CD4-positive, alpha-beta T cell (primary cell): ENCODE results near the gene RNF186. TPM values are rescaled to one million over a fixed set of nuclear protein-coding genes. Genes with fewer than 3 reads are reported as not detected.

Experiments used
- ATAC-seq: fragments of 200-7000 bp; cut with Tn5 transposase; one replicate; pipeline ENCODE4 v1.10.0; 2022; ENCODE audit warnings: mild to moderate bottlenecking; ENCODE audit not compliant: poor library complexity
- CTCF ChIA-PET: fragments of 350-600 bp; sonication (Branson Sonifier 250); formaldehyde crosslinking; loops from one replicate; lab custom pipeline; 2021; ENCODE audit warnings: antibody characterized with exemption, inconsistent platforms; lab: Charles Lee
- POLR2A ChIA-PET: fragments of 350-600 bp; sonication (Branson Sonifier 250); formaldehyde crosslinking; loops from one replicate; lab custom pipeline; 2021; ENCODE audit warnings: antibody characterized with exemption, inconsistent platforms; lab: Charles Lee
- DNase-seq, 14 experiments: peaks; one replicate each; pipeline ENCODE4 v3.0.0-alpha.2; 2013 to 2020; ENCODE audit warnings: mixed read lengths in 2 of 14
- H3K27ac ChIP-seq, 2 donors: one replicate each; pipeline versions ENCODE4 v1.5.1 to v1.7.0; 2013; ENCODE audit warnings: low read length in 2 of 2, low read depth in 1 of 2, mild to moderate bottlenecking in 1 of 2
- H3K27me3 ChIP-seq, 2 experiments: 1 replicate in 1 of 2; 2 replicates in 1 of 2; pipeline versions ENCODE4 v1.6.1 to v1.7.0; 2013; ENCODE audit warnings: low read length in 2 of 2, control low read depth in 1 of 2, mild to moderate bottlenecking in 1 of 2, moderate library complexity in 1 of 2; ENCODE audit not compliant: insufficient read depth in 2 of 2, control insufficient read depth in 1 of 2
- H3K36me3 ChIP-seq: one replicate; pipeline ENCODE4 v1.6.1; 2013; ENCODE audit warnings: low read length, control low read depth; ENCODE audit not compliant: insufficient read depth
- H3K4me1 ChIP-seq: one replicate; pipeline ENCODE4 v1.6.1; 2013; ENCODE audit warnings: low read length, control low read depth; ENCODE audit not compliant: insufficient read depth
- H3K4me3 ChIP-seq: one replicate; pipeline ENCODE4 v1.5.1; 2013; ENCODE audit warnings: mild to moderate bottlenecking, low read length, moderate library complexity
- H3K9me3 ChIP-seq, 2 experiments: 1 replicate in 1 of 2; 2 replicates in 1 of 2; pipeline versions ENCODE4 v1.6.1 to v1.7.0; 2013; ENCODE audit warnings: low read length in 2 of 2, mild to moderate bottlenecking in 2 of 2, control low read depth in 1 of 2, moderate library complexity in 1 of 2; ENCODE audit not compliant: control insufficient read depth in 1 of 2, insufficient read depth in 1 of 2
- H3K27ac Mint-ChIP-seq: one replicate; pipeline ENCODE4 v1.8.0; 2020; ENCODE audit warnings: mixed read lengths
- H3K27me3 Mint-ChIP-seq: one replicate; pipeline ENCODE4 v1.8.0; 2021; ENCODE audit warnings: mixed read lengths
- H3K36me3 Mint-ChIP-seq: one replicate; pipeline ENCODE4 v1.8.0; 2021; ENCODE audit warnings: low read depth, mixed read lengths
- H3K4me1 Mint-ChIP-seq: one replicate; pipeline ENCODE4 v1.8.0; 2021; ENCODE audit warnings: low read depth, mixed read lengths
- H3K4me3 Mint-ChIP-seq: one replicate; pipeline ENCODE4 v1.8.0; 2020; ENCODE audit warnings: mild to moderate bottlenecking, mixed read lengths
- H3K9me3 Mint-ChIP-seq: one replicate; pipeline ENCODE4 v1.8.0; 2020; ENCODE audit warnings: mixed read lengths
- intact Hi-C, 2 experiments: fragments of 100-400 bp; cut with DNase I in 1 of 2; cut with micrococcal nuclease in 1 of 2; formaldehyde crosslinking; loops; one replicate each; pipeline versions ENCODE4 v1.15.1 to v1.9.0; 2023 to 2025; cut with DNase I, micrococcal nuclease
- total RNA-seq, 174 experiments: library from RNA in 2 of 174; stranded (reverse) in 2 of 174; gene quantifications; one replicate each; pipeline ENCODE4 v1.2.3 and lab custom pipeline; 2021 to 2026
- TF ChIP-seq, protein P1 (sequence below): fragments of 200-600 bp; IDR thresholded peaks from one replicate; pipeline ENCODE4 v1.8.0; 2022; ENCODE audit warnings: antibody characterized with exemption, mild to moderate bottlenecking

Gene RNF186
- total RNA-seq, 2 experiments from 2014 or later = not detected

DNA sequence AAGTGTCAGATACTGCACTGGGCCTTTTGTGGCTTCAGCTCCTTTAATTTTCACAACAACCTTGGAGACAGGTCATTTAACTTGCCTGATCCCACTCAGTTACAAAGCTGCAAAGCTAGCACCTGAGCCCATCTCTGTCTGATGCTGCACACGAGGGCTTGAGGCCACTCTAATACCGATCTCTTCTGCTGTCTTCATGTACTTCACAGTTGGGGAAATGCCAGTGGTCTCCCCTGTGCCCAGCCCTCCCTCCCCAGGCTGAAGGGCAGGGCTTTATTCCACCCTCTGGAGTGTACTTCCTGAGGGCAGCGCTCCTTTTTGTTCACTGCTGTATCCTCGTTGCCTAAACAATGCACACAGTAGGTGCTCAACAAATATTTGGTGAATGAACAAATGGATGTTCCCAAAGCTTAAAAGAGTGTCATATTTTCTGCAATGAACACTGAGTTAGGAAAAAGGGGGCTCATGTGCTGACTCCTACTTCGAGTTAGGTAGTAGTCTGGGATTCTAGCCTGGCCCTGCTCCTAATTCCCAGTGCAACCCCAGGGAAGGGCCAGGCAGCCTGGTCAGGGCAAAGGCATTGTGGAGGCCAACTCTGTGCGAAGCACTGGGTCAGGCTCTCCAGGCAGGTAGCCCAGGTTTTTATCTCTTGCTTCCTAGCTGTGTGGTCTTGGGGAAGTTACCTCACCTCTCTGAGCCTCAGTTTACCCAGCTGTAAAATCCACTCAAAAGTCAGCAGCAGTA is 16.4 kb downstream of the RNF186 start:
- peak overlapping the region; percentile 63 to 85 for H3K27ac ChIP-seq
- ATAC-seq = no peak
- Mint-ChIP-seq H3K27ac (peak overlapping the region; percentile 89), H3K4me3 (peak overlapping the region; percentile 88), H3K4me1 (peaks cover 36% of the 10 kb centered on the region), H3K36me3 (peaks cover 10% of the 10 kb centered on the region), H3K27me3 (no peaks in the 10 kb centered on the region), H3K9me3 (no peaks in the 10 kb centered on the region)
- no peaks in the 10 kb centered on the region for H3K27me3 ChIP-seq
- no peaks in the 10 kb centered on the region for H3K9me3 ChIP-seq
- TF ChIP-seq, protein P1, sequence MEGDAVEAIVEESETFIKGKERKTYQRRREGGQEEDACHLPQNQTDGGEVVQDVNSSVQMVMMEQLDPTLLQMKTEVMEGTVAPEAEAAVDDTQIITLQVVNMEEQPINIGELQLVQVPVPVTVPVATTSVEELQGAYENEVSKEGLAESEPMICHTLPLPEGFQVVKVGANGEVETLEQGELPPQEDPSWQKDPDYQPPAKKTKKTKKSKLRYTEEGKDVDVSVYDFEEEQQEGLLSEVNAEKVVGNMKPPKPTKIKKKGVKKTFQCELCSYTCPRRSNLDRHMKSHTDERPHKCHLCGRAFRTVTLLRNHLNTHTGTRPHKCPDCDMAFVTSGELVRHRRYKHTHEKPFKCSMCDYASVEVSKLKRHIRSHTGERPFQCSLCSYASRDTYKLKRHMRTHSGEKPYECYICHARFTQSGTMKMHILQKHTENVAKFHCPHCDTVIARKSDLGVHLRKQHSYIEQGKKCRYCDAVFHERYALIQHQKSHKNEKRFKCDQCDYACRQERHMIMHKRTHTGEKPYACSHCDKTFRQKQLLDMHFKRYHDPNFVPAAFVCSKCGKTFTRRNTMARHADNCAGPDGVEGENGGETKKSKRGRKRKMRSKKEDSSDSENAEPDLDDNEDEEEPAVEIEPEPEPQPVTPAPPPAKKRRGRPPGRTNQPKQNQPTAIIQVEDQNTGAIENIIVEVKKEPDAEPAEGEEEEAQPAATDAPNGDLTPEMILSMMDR = no peak
- ChIA-PET POLR2A (interaction anchor here (0.6 kb wide), 1 partner anchor 841 kb away, joined by 3 read pairs; no protein-coding TSS in a partner anchor), CTCF (no interaction called here)
- intact Hi-C loops = loop anchor here in 1 of 2 experiments (2.0 kb wide), 1 partner anchor 84 kb away; the partner anchor contains the start of gene OTUD3
- H3K4me3 ChIP-seq = peak overlapping the region; percentile 90
- H3K36me3 ChIP-seq = peaks cover 4% of the 10 kb centered on the region
- peaks cover 35% of the 10 kb centered on the region for H3K4me1 ChIP-seq
- peak in 1 of 14 experiments; percentile 4 for DNase-seq

- Mint-ChIP-seq H3K36me3 (peaks cover 16% of the 10 kb centered on the region), H3K4me3 (peak overlapping the region; percentile 71), H3K4me1 (peaks cover 44% of the 10 kb centered on the region), H3K27me3 (no peaks in the 10 kb centered on the region), H3K9me3 (no peaks in the 10 kb centered on the region), H3K27ac (peak overlapping the region; percentile 89)
- TF ChIP-seq, protein P1 = no peak
- intact Hi-C loops = loop anchor here in 1 of 2 experiments (2.0 kb wide), 1 partner anchor 85 kb away; the partner anchor contains the start of gene OTUD3
- Histone ChIP-seq H3K4me3 (no peak overlapping the region), H3K9me3 (no peaks in the 10 kb centered on the region), H3K27ac (no peak overlapping the region), H3K36me3 (peaks cover 4% of the 10 kb centered on the region), H3K27me3 (no peaks in the 10 kb centered on the region), H3K4me1 (peaks cover 37% of the 10 kb centered on the region)
- CTCF ChIA-PET = interaction anchor here (0.6 kb wide), 1 partner anchor 778 kb away, joined by 7 read pairs; no protein-coding TSS in a partner anchor
- POLR2A ChIA-PET = interaction anchor here (0.6 kb wide), 1 partner anchor 840 kb away, joined by 3 read pairs; no protein-coding TSS in a partner anchor
- no peak for DNase-seq
- no peak for ATAC-seq
These were observed 17.3 kb downstream of the RNF186 start for GRCh38 chr1:19797827-19798226.

DNA sequence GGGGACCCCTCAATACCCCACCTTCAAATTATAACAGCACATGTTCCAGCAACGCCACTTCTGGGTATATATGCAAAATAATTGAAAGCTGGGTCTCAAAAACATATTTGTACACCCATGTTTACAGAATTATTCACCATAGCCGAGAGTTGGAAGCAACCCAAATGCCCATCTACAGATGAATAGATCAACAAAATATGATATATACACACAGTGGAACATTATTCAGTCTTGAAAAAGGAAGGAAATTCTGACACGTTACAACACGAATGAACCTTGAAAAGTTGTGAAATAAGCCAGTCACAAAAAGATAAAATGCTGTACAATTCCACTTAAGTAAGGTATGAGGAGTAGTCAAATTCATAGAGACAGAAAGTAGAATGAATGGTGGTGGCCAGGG is 20.5 kb downstream of the RNF186 start:
- H3K27ac Mint-ChIP-seq = no peak overlapping the region
- peaks cover 40% of the 10 kb centered on the region for H3K4me1 Mint-ChIP-seq
- intact Hi-C loops = no loop called here
- Histone ChIP-seq H3K27me3 (no peaks in the 10 kb centered on the region), H3K4me3 (no peak overlapping the region), H3K9me3 (no peaks in the 10 kb centered on the region), H3K27ac (no peak overlapping the region), H3K36me3 (peaks cover 10% of the 10 kb centered on the region), H3K4me1 (peaks cover 23% of the 10 kb centered on the region)
- no peaks in the 10 kb centered on the region for H3K27me3 Mint-ChIP-seq
- TF ChIP-seq, protein P1 = no peak
- peaks cover 40% of the 10 kb centered on the region for H3K36me3 Mint-ChIP-seq
- ChIA-PET CTCF (no interaction called here), POLR2A (no interaction called here)
- no peak for ATAC-seq
- DNase-seq = peak in 1 of 14 experiments; percentile 7
- H3K9me3 Mint-ChIP-seq = no peaks in the 10 kb centered on the region
- H3K4me3 Mint-ChIP-seq = no peak overlapping the region
